ENCODE measurements around the gene DOCK3.
"Not testable (repeated sequence)": the region's sequence is repeated elsewhere in the genome, so short reads cannot be mapped to it uniquely, and the experiment has no call there.

DOCK3 gene

GRCh38 chr3:50688602-50689001 is 13.9 kb downstream of the DOCK3 start:
- not testable (repeated sequence) for DNase-seq

- DNase-seq = no peak
Observed at GRCh38 chr3:50689558-50689957, 14.8 kb downstream of the DOCK3 start.

- no peak for DNase-seq
Observed at GRCh38 chr3:50695031-50695430, 20.3 kb downstream of the DOCK3 start.

- no peak for DNase-seq
Observed at GRCh38 chr3:50696276-50696675, 21.5 kb downstream of the DOCK3 start.

GRCh38 chr3:50698269-50698668 is 23.5 kb downstream of the DOCK3 start:
- no peak for DNase-seq

GRCh38 chr3:50708620-50709019 is 33.9 kb downstream of the DOCK3 start:
- peak; percentile 28 for DNase-seq

- no peak for DNase-seq
Observed at GRCh38 chr3:50714946-50715345, 40.2 kb downstream of the DOCK3 start.

- no peak for DNase-seq
Observed at GRCh38 chr3:50724831-50725230, 50.1 kb downstream of the DOCK3 start.

GRCh38 chr3:50734985-50735384 is 60.3 kb downstream of the DOCK3 start:
- no peak for DNase-seq

GRCh38 chr3:50737193-50737905 is 62.6 kb downstream of the DOCK3 start:
- DNase-seq = no peak

- no peak for DNase-seq
Observed at GRCh38 chr3:50737906-50738598, 63.3 kb downstream of the DOCK3 start.

GRCh38 chr3:50743643-50744042 is 68.9 kb downstream of the DOCK3 start:
- DNase-seq = no peak

- no peak for DNase-seq
Observed at GRCh38 chr3:50749822-50750221, 75.1 kb downstream of the DOCK3 start.

- no peak for DNase-seq
Observed at GRCh38 chr3:50759015-50759414, 84.3 kb downstream of the DOCK3 start.

GRCh38 chr3:50777680-50778079 is 103.0 kb downstream of the DOCK3 start:
- no peak for DNase-seq

GRCh38 chr3:50781766-50782165 is 107.0 kb downstream of the DOCK3 start:
- not testable (repeated sequence) for DNase-seq

GRCh38 chr3:50786631-50787030 is 111.9 kb downstream of the DOCK3 start:
- DNase-seq = no peak

GRCh38 chr3:50790894-50791293 is 116.2 kb downstream of the DOCK3 start:
- not testable (repeated sequence) for DNase-seq

- DNase-seq = no peak
Observed at GRCh38 chr3:50792568-50792967, 117.8 kb downstream of the DOCK3 start.

- DNase-seq = not testable (repeated sequence)
Observed at GRCh38 chr3:50803805-50804204, 129.1 kb downstream of the DOCK3 start.

- DNase-seq = not testable (repeated sequence)
Observed at GRCh38 chr3:50804376-50804775, 129.6 kb downstream of the DOCK3 start.

GRCh38 chr3:50805321-50805720 is 130.6 kb downstream of the DOCK3 start:
- DNase-seq = no peak

GRCh38 chr3:50806031-50806430 is 131.3 kb downstream of the DOCK3 start:
- DNase-seq = no peak

GRCh38 chr3:50806806-50807205 is 132.1 kb downstream of the DOCK3 start:
- no peak for DNase-seq

GRCh38 chr3:50807266-50807665 is 132.5 kb downstream of the DOCK3 start:
- DNase-seq = no peak

Data from CD4-positive, alpha-beta T cell treated with Interleukin-6 for 4 hours (primary cell).